HT1080 (cell line): ENCODE results near the gene KCNN1. TPM values are rescaled to one million over a fixed set of nuclear protein-coding genes. Genes with fewer than 3 reads are reported as not detected.
A peak's percentile ranks its signal among the peaks of the same experiment; 100 is the strongest.
"Not testable (repeated sequence)": the region's sequence is repeated elsewhere in the genome, so short reads cannot be mapped to it uniquely, and the experiment has no call there.

Experiments
- DNase-seq: peaks from one replicate; pipeline ENCODE4 v3.0.0-alpha.2; 2015; ENCODE audit warnings: low read depth
- total RNA-seq: library from RNA; depleted of rRNA; stranded (reverse); fragments of >200 nt; shearing (Covaris generic); gene quantifications from 2 replicates; pipeline ENCODE4 v1.2.3, GENCODE V29; 2014

KCNN1 gene
- total RNA-seq, 1 experiment from 2014 or later = not detected

DNA sequence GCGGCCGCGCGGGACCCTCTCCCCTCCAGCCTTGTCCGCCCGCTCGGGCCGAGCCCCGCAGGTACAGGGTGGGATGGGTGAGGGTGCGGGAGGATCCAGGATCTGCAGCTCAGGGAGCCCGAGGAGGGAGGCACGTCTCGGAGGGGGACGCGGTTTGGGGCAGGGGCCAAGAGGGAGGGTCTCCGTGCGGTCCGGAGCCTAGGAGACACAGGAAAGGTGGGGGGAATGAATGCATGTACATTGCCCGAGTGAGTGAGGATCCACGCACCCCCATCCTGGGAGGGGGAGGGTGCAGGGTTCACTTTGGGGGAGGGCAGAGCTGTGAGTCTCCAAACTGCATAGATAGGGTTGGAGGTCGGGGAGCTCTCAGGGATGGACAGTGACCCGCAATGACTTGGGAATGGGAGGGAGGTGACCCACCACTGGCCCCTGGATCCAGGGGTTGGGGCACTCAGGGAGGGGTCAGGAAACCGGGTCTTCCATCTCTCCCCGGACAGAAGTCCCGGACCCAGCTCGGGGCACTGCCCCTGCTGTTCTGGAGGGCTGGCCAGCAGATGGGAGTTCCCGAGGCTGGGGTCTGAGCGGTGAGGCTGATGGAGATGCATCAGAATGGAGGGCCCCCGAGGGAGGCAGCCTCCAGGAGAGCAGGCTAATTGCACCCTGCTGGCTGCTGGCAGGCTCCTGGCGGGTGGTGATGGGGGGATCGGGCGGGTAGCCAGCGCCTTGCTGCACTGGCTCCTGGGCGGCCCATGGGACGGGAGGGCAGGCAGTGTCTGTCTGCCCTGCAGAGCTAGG is 547 bp downstream of the KCNN1 start:
- DNase-seq = no peak

DNA sequence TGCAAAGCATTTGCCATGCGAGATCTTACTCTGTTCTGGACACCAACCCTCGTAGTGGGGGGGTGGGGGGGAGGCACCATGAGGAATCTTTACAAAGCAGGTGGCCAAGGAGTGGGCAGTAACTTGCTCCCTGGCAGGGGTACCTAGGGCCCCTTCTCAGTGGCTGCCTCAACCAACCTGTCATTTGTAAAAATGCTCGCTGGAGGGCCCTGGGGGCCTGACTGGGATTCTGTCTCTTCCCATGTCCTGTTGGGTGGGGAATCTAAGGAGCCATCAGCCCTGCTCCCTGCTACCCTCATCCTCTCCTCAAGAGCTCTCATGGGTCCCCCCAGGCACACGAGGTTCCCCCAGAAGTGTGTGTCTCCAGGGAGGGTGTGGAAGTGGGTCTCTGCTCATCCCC is 1.5 kb downstream of the KCNN1 start:
- no peak for DNase-seq

DNA sequence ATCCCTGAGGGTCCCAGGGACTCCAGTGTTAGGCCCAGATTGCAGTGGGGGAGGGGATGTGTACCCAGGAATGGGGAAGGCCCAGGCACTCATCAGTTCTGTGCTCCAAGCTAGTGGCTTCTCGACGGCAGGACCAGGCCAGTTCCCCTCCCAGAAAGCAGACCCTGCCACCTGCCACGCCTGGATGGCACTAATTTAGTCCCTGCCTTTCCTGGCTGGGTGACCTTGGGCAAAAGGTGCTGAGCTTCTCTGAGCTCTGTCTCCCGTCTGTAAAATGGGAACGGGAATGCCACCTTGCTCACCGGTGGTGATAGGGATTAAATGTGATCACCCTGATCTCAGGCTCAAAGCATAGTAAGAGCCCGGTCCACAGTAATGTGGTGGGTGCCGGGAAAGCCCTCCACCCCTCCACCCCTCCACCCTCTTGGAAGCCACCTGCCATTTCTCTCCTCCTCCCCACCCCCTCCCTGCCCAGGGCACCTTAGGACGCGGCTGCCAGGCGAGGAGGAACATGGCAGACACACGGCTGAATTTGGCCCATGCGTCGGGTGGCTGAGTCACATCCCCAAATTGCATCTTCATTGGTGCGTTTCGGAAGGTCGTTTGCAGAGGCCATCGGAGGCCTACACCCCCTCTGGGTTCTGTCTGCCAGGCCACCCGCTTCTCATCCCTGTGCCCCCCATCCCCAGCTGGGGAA is 2.3 kb downstream of the KCNN1 start:
- no peak for DNase-seq

DNA sequence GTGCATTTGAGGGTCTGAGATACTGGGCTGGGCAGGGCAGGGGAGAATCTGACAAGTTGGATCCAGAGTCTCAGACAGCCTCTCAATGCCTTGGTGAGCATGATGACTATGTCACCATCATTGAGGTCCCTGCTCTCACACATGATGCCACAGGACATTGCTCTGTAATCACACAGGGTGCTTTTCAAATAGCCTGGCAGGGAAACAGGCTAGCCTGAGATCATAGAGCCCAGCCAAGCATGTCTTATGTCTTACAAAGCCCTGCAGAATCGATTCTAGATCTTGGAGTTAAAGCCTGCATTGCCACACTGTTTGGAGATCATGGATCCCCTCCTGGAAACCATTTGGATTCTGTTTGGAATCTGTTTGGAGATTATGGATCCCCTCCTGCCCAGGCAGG is 5.3 kb downstream of the KCNN1 start:
- DNase-seq = no peak

- no peak for DNase-seq
Observed at GRCh38 chr19:17973759-17974158, 6.9 kb downstream of the KCNN1 start.

DNA sequence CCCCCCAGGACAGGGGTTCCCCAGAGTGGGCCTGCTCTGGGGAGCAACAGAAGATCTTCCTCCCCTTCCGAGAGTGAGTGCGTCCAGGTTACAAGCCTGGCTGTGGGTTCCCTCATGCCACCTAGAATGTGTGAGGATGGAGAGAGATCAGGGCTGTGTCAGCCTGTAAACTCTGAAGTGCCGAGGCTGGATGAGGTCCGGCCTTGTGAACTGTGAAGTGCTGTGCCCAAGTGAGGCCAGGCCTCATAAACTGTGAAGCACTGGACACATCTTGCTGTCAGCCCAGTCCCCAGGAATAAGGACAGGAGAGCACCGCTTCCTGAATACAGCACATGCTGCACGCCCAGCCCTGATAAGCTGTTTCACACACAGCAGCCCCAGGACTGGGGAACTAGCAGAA is 7.6 kb downstream of the KCNN1 start:
- no peak for DNase-seq

- no peak for DNase-seq
Observed at GRCh38 chr19:17975032-17975431, 8.1 kb downstream of the KCNN1 start.

DNA sequence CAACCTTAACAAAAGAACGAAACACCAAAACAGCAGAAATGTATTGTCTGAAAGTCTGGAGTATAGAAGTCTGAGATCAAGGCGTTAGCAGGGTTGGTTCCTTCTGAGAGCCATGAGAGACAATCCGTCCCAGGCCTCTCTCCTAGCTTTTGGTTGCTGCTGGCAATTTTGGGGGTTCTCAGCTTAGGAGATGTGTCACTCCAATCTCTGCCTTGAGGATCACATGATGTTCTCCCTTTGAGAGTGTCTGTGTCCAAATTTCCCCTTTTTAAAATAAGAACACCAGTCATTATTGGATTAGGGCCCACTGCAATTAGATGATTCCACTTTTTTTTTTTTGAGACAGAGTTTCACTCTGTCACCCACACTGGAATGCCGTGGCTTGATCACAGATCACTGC is 10.1 kb downstream of the KCNN1 start:
- no peak for DNase-seq

DNA sequence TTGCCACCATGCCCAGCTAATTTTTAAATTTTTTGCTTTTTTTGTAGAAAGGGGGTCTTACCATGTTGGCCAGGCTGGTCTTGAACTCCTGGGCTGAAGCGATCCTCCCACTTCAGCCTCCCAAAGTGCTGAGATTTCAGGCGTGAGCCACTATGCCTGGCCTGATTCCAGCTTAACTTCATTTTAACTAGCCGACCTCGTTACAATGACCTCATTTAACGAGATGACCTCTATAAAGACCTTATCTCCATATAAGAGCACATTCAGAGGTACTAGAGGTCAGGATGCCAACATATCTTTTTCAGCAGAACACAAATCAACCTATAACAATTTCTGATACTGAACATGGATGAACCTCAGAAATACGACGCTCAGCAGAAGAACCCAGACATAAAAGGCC is 10.6 kb downstream of the KCNN1 start:
- no peak for DNase-seq

GRCh38 chr19:17981611-17982010 is 14.7 kb downstream of the KCNN1 start:
- no peak for DNase-seq

DNA sequence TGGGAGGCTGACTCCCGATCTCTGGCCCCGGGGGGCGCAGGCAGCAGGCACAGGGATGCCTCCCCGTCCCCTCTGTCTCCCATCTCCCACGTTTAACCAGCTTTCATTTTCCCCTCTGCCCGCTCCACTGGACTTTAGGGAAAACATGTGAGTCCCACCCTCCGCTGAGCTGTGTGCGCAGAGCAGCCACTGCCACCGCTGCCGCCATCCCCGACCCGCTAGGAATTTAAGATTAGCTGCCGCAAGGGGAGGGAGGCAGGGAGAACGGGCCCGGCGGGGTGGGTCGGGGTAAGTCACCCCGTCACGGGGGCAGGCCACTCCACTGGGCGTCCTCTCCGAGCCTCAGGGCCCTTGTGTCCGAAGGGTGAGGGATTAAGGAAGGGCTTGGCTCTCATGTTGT is 15.5 kb downstream of the KCNN1 start:
- DNase-seq = no peak

DNA sequence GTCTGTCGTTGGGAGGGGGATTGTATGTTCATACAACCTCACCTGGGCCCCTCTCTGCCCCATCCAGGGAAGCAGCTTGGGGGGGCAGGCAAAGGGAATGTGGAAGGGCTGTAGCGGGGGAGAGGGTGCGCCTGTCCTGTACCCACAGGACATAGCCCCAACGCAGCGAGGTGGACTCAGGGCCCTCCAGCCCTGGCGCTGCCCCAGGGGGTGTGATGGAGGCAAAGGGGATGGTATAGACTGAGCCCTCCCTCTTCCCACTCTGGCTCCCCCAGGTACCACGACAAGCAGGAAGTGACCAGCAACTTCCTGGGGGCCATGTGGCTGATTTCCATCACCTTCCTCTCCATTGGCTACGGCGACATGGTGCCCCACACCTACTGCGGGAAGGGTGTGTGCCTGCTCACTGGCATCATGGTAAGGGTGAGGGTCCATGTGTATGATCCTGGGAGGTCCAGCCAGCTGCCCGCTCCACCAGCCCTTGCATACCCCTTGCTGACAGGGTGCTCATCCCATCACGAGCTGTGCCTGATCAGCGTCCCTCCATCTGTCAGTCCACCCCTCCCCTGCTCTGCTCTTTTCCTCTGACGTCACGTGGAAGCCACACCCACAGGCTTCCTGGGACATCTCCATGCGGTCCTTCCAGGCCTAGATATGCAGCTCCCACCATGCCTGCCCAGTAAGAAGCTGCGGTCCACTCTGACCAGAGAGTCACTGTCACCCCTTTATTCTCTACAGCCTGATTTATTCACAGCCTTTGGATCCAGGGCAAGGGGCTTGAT is 18.3 kb downstream of the KCNN1 start:
- DNase-seq = no peak

- not testable (repeated sequence) for DNase-seq
Observed at GRCh38 chr19:17986569-17986968, 19.7 kb downstream of the KCNN1 start.

GRCh38 chr19:17988161-17988560 is 21.3 kb downstream of the KCNN1 start:
- no peak for DNase-seq

GRCh38 chr19:17989425-17990094 is 22.7 kb downstream of the KCNN1 start:
- no peak for DNase-seq

- DNase-seq = no peak
Observed at GRCh38 chr19:17993076-17993813, 26.3 kb downstream of the KCNN1 start.

DNA sequence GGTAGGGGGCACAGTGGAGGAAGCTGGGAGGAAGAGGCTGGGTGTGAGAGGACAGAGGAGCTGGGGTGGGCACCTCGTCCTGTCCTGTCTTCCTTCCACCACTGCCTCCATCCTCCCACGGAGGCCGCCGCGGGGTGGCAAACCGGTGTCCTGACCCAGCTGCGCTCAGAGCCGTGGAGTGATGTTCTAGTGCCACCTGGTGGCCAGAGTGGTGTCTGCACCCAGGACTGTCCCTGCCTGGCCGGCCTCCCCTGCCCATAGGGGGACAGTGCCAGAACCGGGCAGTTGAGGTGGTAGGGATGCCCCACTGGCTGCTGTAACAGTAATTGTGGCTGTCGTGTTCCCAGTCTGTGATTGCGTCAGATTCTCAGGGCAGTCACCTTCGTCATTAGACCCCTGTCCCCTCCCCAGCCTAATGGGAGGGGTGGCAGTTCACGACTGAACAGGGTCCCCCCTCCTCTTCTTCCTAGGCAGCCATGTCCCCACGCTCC is 30.0 kb downstream of the KCNN1 start:
- peak; percentile 75 for DNase-seq

GRCh38 chr19:17997969-17998826 is 31.3 kb downstream of the KCNN1 start:
- DNase-seq = peak; percentile 31

DNA sequence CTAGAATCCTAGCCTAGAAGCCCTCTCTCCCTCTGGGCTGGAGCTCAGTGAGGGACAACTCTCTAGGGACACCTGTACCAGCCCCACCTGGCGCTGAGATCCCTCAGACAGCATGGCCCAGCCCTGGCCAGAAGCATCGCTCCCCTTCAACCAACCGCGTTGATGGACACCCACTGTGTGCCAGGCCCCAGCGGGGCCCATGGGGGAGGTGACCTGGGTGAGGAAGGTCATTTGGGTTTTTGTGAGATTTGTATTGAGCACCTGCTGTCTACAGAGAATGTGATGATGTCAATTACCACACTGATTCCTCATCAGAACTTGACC is 31.9 kb downstream of the KCNN1 start:
- DNase-seq = no peak
